Stimulated activated CD8-positive, alpha-beta memory T cell treated with anti-CD3 and anti-CD28 coated beads, Interleukin-12 subunit alpha, Interleukin-12 subunit beta, amount 100 ng/mL, for 4 hours (primary cell): ENCODE results near the gene ZNF132.
"Not testable (repeated sequence)": the region's sequence is repeated elsewhere in the genome, so short reads cannot be mapped to it uniquely, and the experiment has no call there.

Experiments used
- DNase-seq: peaks from one replicate; pipeline ENCODE4 v3.0.0-alpha.2; 2020; ENCODE audit warnings: low read depth

The ZNF132 gene

DNA sequence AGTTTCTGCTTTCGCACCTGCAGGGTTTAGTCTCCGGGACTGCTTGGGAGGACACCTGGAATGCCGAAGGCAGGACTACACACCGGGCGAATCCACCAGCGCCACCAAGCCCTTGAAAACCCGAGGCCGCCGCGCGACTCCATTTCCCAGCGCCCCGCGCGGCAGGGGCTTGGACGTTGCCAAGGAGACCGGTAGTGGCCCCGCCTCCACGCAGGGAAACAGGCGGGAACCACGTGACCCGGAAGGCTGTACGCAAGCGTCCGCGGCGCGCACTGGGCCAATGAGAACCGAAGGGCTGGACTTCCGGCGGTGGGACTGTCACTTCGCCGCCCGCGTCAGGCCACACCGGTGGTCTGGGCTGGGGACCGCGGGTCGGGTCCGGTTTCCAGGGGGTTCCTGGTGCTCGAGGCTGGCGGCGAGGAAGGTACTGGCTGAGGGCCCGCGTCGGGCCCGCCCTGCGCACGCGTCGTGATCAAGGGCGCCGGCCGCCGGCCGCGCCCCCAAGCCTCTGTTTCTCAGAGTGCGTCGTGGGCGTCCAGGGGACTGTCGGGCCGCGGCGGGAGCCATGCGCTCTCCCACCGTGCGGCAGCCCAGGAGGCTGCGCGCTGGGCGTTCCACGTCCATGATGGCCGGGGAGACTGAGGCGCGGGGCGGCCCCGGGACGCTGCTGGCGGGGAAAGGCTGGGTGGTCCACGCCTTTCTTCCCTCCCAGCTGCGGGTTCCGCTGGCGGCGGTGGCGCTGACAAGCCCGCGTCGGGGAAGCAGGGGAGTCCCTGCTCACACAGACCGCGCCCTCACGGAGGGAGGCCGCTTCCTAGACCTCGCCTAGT is 27.0 kb upstream of the ZNF132 start, which contains the start of gene ZNF324:
Gene ZNF324, plus strand, starts transcription at position 321 of the 830 bp plus-strand sequence. CDS start 2,106 bp downstream, outside the sequence.
- peak; percentile 96 for DNase-seq

GRCh38 chr19:58466089-58466759 is 26.3 kb upstream of the ZNF132 start:
- no peak for DNase-seq

DNA sequence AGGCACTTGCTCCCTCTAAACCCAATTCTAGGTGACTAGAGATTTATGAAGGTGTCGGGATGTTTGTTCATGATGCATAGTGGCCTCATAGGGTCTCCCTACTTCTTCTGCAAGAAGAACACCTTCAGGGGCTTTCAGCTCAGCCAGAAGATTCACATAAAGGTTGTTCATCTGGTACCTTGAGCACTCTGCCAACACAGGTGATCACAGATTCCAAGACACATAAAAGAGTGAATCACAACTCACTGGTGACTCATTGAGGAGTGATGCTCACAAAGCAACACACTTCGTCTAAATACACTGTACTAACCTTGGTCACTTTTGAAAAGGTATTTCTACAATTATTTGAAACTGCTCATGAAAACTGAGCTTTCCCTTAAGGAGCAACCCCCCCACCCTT is 20.1 kb upstream of the ZNF132 start:
- DNase-seq: no peak

DNA sequence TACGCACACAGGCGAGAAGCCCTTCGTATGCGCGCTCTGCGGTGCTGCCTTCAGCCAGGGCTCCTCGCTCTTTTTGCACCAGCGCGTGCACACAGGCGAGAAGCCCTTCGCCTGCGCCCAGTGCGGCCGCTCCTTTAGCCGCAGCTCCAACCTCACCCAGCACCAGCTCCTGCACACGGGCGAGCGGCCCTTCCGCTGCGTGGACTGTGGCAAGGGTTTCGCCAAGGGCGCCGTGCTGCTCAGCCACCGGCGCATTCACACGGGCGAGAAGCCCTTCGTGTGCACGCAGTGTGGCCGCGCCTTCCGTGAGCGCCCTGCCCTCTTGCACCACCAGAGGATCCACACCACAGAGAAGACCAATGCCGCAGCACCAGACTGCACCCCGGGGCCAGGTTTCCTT is 16.2 kb upstream of the ZNF132 start:
- DNase-seq: no peak

GRCh38 chr19:58455306-58455705 is 15.4 kb upstream of the ZNF132 start:
- DNase-seq: no peak

DNA sequence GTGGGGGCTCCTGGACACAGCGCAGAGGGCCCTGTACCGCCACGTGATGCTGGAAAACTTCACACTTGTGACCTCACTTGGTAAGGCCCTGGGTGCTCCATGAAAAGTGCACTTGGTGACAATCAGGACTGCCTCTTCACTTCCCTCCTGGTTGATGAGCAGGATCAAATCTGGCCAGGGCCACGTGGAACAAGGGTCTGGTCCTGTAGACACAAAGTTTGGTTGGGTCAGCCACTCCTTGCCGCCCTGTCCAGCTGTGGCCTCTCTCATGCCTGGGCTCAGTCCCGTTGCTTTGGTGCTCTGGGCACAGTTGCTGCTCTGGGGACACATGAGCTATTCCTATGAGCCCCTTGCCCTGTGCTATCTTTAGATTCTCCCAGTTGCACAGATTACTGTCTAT is 13.8 kb upstream of the ZNF132 start:
- no peak for DNase-seq

- peak; percentile 94 for DNase-seq
Observed at GRCh38 chr19:58451358-58452101, 11.6 kb upstream of the ZNF132 start, which contains the start of gene ZNF324B. TSS of gene ZNF324B (plus strand) at chr19:58451622. CDS start at chr19:58453702, 2,080 bp downstream.

GRCh38 chr19:58450856-58451357 is 11.0 kb upstream of the ZNF132 start:
- DNase-seq: no peak

DNA sequence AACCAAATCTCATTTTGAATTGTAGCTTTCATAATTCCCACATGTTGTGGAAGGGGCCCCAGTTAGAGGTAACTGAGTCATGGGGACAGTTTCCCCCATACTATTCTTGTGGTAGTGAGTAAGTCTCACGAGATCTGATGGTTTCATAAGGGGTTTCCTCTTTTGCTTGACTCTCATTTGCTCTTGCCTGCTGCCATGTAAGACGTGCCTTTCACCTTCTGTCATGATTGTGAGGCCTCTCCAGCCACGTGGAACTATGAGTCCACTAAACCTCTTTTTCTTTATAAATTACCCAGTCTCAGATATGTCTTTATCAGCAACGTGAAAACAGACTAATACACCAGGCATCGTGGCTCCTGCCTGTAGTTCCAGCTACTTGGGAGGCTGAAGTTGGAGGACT is 10.0 kb upstream of the ZNF132 start:
- not testable (repeated sequence) for DNase-seq

DNA sequence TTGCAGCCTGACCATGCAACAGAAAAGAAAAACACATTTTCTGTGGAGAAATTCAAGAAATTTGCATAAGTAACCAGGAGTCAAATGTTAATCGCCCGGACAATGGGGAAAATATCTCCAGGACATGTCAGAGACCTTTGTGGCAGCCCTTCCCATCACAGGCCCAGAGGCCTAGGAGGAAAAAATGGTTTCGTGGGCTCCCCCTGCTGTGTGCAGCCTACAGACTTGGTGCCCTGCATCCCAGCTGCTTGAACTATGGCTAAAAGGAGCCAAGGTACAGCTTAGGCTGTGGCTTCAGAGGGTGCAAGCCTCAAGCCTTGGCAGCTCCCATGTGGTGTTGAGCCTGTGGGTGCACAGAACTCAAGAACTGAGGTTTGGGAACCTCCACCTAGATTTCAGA is 8.9 kb upstream of the ZNF132 start:
- not testable (repeated sequence) for DNase-seq

GRCh38 chr19:58442986-58443385 is 3.0 kb upstream of the ZNF132 start:
- DNase-seq: not testable (repeated sequence)

DNA sequence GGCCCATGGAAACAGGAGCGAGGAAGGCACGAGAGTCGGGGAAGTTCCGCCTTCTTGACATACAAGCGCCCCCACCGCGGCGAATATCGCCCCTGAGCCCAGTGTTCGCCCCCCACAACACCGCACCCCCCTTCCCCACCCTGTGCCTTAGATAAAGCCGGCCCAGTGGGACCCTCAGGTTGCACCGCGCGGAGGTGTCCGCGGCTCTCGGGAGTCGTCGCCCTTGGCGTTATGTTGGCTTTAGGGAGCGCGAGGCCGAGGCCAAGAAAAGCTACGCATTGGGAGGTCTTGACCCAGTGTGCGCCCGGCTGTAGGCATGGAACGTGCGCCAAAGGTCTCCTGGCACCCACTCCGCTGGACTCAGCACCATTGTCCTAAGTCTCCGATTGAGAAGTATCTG is 603 bp upstream of the ZNF132 start:
- DNase-seq: no peak

DNA sequence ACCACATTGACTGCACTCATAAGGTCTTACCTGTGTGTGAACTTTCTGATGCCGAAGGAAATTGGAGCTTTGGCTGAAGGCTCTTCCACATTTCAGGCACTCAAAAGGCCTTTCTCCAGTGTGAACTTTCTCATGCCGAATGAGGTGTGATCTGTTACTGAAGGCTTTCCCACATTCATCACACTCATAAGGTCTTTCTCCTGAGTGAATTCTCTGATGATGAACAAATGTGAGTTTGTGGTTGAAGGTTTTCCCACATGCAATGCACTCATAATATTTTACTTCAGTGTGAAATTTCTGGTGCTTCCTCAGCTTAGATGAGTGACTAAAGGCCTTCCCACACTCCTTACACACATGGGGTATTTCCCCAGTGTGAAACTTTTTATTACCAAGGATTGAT is 5.7 kb downstream of the ZNF132 start:
- no peak for DNase-seq

- no peak for DNase-seq
Observed at GRCh38 chr19:58429745-58430144, 10.2 kb downstream of the ZNF132 start.

DNA sequence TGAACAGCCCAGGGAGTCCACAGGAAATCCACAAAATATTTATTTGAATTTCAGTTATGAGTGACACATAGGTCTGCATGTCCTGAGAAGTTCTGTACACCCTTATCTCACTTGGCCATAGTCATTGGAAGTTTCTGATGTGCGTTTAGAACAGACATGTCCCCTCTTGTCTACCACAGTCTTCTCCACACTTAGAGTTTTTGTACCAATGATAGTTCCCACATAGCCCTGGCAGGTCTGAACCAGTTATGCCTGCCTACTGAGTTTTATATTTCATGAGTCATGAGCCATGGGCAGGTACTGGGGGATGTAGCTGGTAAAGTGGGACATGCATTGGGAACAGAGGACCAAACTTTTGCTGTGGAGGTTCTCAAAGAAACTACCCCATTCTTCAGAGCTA is 11.3 kb downstream of the ZNF132 start:
- no peak for DNase-seq

DNA sequence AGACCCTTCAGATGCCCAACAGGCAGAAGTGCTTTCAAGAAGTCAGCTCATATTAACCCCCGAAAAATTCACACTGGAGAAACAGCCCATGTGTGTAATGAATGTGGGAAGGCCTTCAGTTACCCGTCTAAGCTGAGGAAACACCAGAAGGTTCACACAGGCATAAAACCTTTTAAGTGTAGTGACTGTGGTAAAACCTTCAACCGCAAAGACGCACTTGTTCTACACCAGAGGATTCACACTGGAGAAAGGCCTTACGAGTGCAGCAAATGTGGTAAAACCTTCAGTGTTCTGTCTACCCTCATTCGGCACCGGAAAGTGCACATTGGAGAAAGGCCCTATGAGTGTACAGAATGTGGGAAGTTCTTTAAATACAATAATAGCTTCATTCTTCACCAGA is 22.9 kb downstream of the ZNF132 start:
- no peak for DNase-seq

DNA sequence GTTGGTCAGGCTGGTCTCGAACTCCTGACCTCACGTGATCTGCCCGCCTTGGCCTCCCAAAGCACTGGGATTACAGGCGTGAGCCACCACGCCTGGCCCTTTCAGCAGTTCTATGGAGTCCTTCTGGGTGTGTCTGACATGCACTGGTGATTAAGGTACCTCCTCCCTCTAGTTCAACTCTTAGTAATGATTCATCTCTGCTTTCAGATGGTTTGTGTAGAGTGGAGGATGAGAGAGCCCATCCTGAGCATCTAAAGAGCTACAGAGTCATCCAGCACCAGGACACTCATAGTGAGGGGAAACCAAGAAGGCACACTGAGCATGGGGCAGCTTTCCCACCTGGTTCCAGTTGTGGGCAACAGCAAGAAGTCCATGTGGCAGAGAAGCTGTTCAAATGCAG is 23.3 kb downstream of the ZNF132 start:
- DNase-seq: no peak

DNA sequence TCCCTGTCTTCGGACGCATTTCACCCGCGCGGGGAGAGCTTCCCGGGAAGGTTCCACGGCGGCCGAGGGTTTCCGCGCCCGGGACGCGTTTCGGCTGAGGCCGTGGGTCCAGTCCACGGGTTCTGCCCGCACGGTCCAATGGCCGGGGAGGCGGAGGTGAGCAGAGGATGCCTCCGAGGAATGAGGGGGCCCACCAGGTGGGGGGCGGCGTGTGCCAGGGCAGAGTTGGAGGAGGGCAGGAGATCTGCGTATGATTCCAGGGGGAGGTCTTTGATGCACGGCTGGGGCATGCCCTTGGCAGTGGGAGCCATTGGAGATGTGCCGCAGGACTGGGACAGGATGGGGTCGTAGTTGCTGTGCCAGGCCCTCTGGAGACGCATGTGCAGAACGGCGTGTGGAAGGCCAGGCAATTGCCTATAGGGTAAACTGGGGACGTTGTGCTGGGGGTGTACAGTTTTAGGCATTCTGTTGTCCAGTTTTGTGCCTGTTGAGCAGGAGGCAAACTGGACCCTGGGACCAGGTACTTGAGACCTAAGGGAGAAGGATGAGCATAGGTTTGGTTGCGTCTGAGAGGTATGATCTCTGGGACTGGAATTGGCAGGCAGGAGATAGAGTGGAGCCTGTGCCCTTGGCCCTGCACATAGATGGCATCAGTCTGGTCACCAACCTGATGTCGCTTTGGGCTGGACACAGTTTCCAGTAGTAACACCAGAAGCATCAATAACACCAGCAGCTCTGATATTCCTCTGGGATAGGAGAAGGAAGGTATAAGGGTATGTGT is 30.8 kb downstream of the ZNF132 start:
- DNase-seq: no peak

GRCh38 chr19:58408152-58409009 is 31.6 kb downstream of the ZNF132 start, which contains the start of gene ZNF584:
TSS of gene ZNF584 (plus strand) at chr19:58408649. CDS start at chr19:58409148, 499 bp downstream.
- peak; percentile 93 for DNase-seq

DNA sequence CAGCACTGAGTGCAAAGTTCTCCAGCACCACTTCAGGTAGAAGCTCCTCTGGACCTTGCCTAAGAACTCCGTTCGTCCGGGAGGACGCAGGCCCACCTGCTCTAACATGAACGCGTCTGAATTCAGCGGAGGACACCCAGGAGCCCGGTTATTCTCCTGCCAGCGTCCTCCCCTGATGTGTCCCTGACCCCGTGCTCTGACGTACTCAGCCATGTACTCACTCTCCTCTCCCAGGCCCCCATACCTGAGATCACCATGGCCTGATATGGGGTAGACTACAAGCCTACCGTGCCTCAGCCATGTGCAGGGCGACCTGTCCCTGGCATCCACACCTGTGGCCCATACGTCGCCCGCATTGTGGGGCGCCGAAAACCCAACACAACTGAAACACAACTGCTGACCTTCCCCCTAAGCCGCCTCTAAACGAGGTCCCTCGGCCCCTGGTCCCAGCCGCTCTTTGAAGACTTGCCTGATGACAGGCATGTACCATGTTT is 32.2 kb downstream of the ZNF132 start:
- DNase-seq: no peak
